Ureter (tissue), 1 donor: ENCODE data around the gene LOXL1. TPM values are rescaled to one million over a fixed set of nuclear protein-coding genes. Genes with fewer than 3 reads are reported as not detected.
"Not testable (repeated sequence)": the region's sequence is repeated elsewhere in the genome, so short reads cannot be mapped to it uniquely, and the experiment has no call there.

Experiments
- DNase-seq: peaks from one replicate; pipeline ENCODE4 v3.0.0-alpha.2; 2020; ENCODE audit warnings: low spot score
- total RNA-seq: library from RNA; stranded (reverse); gene quantifications from one replicate; pipeline ENCODE4 v1.2.4, GENCODE V29; 2023
- donor health status: DM: yes; HTN: yes; CAD: no.

Gene LOXL1
- total RNA-seq, 1 donor from 2014 or later, result 30.9 TPM

DNA sequence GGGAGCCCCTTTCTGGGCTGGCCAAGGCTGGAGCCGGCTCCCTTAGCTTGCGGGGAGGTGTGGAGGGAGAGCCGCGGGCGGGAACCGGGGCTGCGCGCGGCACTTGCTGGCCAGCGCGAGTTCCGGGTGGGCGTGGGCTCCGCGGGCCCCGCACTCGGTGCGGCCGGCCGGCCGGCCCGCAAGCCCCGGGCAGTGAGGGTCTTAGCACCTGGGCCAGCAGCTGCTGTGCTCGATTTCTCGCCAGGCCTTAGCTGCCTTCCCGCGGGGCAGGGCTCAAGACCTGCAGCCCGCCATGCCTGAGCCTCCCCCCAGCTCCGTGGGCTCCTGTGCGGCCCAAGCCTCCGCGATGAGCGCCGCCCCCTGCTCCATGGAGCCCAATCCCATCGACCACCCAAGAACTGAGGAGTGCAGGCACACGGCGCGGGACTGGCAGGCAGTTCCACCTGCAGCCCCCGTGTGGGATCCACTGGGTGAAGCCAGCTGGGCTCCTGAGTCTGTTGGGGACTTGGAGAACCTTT is 47.5 kb downstream of the LOXL1 start:
- DNase-seq, result not testable (repeated sequence)

GRCh38 chr15:73975440-73976125 is 49.3 kb downstream of the LOXL1 start:
- not testable (repeated sequence) for DNase-seq

DNA sequence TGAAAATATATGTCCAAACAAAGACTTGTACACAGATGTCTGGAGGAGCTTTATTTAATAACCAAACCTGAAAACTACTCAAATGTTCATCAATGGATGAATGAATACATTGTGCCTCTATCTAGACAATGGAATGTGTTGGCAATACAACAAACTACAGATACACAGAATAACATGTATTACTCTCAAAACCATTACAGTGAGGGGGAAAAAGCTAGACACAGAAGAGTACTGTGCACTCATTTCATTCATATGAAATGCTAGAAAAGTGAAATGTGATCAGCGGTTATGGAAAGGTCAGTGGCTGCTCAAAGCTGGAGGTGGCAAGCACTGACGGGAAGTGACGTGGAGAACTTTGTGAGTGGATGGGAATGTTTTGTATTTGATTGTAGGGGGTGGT is 52.6 kb downstream of the LOXL1 start:
- DNase-seq, result no peak

- no peak for DNase-seq
These were observed 53.4 kb downstream of the LOXL1 start for GRCh38 chr15:73979636-73980035.

GRCh38 chr15:73981761-73982221 is 55.5 kb downstream of the LOXL1 start:
- no peak for DNase-seq

DNA sequence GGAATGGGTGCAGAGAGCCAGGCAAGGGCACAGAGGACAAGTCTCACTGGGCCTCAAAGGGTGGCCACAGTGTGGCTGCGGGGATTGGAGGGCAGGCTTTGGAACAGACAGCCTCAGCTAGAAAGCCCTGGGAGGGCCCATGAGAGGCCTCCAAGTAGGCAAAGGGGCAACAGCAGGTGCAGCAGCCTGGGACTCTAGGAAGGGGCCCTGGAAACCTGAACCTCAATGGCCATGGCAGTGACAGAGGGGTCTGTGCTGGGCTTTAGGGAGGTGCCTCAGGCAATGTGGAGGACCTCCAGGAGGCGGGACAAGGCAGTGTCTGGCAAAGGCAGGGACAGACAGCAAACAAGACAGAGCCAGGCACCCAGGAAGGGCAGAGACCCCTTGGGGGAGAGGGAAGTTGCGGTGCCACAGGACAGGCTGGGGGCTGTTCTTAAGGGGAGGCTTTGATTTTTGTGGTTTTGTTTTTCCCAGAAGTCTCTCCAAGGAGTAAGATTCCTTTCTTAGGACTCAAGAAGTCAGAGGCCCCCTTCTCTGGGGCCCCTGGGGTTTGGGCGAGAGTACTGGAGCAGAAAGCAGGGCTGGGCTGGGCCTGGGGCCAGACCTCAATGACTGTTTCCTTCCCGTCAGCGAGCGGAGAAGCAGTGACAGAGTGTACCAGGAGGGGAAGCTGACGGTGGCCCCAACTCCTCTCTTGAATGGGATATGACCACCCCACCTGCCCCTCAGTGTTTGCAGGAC is 56.1 kb downstream of the LOXL1 start:
- peak; percentile 89 for DNase-seq

DNA sequence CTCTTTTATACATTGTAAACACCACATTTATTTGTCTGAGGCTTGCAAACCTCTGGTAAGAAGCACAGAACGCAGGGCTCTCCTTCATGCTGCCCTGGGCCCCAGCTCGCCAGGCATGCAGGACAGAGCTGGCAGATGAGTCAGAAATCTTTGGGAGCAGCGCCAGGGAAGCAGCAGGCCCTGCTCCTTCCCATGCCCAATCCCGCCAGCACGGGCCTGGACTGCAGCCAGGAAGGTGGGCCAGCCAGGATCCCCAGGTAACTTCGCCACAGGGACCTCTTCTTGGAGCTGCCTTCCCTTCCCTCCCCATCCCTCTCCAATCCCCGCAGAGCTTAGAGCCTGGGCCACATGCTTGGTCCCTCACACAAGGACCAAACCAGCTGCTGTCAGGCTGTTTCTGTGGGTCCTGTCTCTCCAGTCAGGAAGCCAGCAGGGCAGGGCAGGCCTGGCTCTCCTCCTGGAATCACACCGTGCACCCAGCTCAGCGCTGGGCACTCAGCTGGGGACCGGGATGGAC is 57.0 kb downstream of the LOXL1 start:
- peak; percentile 83 for DNase-seq

DNA sequence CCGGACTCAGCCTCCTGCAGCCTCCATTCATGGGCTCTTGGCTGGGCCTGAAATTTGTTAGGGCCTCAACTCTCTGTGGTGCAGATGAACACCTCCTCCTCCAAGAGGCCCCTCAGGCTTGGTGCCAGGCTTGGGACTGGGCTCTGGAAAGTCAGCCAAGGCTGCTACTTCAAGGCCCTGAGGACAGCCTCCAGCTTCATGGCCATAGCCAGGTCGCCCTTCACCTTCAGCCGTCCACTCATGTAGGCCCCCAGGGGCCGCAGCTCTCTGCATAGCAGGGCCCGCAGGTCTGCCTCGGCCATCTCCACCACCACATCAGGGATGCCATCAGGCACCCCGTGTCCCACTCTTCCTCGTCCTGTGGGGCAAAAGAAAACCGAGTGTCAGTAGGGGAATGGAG is 57.5 kb downstream of the LOXL1 start:
- DNase-seq, result no peak

- DNase-seq, result no peak
These were observed 58.1 kb downstream of the LOXL1 start for GRCh38 chr15:73984208-73984979.

DNA sequence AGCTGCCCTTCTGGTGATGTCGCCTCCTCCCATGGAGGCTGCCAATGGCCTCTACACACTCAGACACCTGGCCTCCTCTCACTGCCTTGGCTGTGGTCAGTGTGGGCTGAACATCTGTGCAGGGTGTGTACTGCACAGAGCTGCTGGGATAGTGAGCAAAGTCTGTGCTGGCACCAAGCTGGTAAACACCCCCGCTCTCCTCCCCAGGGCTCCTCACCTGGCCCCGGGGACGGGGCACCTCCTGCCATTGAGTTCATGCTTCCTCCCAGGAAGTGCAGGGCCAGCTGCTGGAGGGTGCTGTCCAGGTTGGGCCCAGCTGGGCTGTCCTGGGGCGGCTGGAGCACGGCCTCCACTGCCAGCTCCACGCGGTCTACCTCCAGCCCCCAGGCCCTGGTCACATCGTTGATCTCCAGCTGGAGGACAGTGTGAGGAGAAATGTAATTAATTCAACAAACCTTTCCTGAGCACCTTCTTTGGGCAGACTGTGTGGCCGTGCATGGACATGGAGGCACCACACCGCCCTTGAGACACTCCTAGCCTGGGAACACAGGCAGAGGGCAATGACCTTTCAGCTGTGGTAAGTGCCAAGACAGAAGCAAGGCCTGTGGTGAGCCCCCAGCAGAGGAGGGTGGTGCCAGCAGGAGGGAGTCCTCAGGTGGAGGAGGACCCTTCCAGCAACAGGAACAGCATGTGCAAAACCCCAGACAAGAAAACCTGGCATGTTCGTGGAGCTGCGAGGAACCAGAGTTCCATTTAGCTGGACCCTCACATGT is 59.0 kb downstream of the LOXL1 start:
- no peak for DNase-seq

GRCh38 chr15:73986055-73986775 is 60.0 kb downstream of the LOXL1 start:
- no peak for DNase-seq

GRCh38 chr15:73986776-73987056 is 60.5 kb downstream of the LOXL1 start:
- no peak for DNase-seq

DNA sequence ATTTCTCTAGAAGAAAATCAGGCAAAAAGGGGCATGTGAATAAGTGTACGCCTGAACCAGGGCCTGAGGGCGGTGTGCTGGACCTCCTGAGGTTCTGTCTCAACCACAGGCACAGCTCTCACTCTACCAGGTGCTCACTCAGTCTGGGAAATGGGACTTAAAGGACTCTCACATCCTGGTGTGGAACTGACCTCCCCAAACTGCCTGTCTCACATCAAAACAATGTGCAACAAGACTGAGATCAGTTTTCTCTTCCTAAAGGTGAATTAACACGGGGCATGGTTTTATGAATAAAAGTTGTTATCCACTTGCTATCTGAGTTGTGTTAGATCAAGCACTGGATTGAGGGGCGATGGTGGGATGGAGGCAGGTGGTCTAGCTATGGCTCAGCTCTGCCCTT is 61.0 kb downstream of the LOXL1 start:
- DNase-seq, result no peak

- no peak for DNase-seq
These were observed 61.6 kb downstream of the LOXL1 start for GRCh38 chr15:73987681-73988444.

DNA sequence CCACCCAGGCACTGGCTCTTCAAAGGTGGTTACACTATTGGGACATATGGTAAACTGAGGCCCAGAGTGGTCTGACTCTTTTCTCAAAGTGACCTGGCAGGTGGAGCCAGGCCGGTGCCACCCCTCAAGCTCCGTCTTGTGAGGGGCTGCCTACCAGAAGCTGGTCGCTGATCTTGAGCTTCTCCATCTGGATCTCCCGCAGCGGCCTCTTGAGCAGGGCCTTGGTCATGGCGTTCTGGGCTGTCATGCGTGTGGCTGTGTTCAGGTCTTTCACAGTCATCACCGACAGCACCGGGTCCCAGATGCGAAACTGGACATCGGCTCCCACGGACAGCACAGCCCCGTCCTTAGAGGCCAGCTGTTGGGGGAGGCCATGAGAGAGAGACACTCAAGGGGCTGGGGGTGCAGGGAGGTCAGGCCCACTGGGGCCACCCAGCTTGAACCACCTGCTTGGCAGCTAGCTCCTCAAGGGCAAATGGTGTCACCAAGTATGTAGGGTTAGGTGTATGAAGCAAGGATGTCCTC is 62.2 kb downstream of the LOXL1 start:
- no peak for DNase-seq

DNA sequence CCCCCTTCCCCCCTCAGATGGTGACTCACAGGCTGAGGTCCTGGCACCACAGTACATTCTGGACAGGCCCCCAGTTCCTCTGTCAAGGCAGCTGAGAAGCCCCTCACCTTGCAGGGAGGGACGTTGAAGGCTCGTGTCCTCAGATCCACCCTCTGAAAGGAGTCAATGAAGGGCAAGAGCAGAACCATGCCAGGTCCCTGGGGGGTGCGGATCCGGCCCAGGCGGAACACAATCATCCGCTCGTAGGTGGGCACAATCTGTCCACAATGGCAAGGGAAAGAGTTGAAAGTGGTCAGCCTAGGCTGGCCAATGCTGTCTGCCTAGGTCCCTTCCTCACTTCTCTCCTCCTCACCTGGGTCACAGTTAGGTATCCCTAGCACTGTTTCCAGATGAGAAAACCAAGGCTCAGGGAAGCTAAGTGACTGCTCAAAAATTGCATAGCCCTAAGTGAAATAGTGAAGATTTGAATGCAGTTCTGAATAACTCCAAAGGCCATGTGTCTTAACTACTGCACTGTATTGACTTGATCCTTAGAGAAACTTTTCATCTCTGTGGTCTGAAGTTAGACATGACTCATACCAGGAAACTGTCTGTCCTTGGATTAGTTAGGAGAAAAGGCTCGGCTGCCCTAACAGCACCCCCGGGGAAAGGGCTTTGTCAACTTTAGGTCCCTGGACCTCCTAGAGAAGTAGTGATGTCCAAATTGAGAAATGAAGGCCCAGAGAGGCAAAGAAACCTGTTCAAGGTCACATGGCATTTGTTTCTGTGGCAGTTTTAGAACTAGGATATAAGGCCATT is 62.9 kb downstream of the LOXL1 start:
- no peak for DNase-seq

GRCh38 chr15:73990250-73991005 is 64.2 kb downstream of the LOXL1 start:
- DNase-seq, result no peak

- DNase-seq, result no peak
These were observed 65.0 kb downstream of the LOXL1 start for GRCh38 chr15:73991260-73991659.
